GM19452 (cell line): ENCODE measurements around the gene SCO1.
"Not testable (repeated sequence)": the region's sequence is repeated elsewhere in the genome, so short reads cannot be mapped to it uniquely, and the experiment has no call there.

Experiments
- ATAC-seq: cut with Tn5 transposase; IDR thresholded peaks from one replicate; pipeline ENCODE4 v1.9.1; 2021; ENCODE audit not compliant: unreplicated experiment

SCO1 gene

DNA sequence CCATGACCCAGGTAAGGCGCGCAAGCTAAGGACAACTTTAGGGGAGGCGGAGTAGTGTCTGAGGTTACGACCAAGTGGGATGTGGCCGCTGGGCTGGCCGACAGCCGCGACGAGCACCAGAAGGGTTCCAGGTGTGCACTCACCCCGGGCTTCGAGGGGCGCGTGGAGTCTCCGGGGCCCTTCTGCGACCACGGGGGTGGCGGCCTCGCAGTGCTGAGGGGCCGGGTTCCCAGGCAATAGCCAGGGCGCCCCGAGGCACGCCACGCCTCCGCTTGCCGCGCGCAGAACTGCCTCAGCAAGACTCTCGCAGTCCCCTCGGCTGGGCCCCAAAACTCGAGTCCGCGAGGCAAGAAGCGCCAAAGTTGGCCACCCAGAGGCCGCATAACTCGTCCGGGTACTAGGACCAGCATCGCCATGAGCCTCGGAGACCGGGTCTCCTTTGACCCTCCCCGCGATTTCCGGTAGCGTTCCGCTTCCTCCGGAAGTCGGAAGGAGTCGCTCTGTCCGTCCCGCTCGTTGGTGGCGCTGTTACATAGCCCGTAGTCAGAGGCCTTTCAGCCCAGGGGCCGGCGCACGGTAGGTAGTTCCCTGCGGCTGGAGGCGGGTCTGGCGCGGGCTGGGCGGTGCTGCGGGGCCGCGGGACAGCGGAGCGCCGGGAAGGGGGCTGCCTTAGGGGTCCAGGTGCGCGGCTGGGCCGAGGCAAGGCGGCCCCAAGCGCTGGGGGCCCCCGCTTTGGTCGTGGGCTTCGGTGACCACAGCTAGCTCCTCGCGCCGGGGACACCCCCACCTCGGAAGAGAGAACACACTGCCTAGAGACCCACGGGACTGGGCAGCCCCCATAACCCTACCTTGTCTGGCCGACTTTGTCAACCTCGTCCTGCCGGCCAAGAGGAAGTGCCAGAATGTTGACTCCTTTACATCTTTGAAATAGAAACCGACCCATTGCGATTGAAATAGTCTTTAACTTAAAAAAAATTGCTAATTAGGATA lies at the start of gene SCO1, which contains the start of gene ADPRM:
Gene SCO1 (minus strand): TSS at position 442 of the 990 bp plus-strand sequence. CDS start 26 bp downstream, at position 416.
Gene ADPRM (plus strand): TSS at position 503 of the 990 bp plus-strand sequence. CDS start 7,333 bp downstream, outside the sequence.
- peak; percentile 92 for ATAC-seq

DNA sequence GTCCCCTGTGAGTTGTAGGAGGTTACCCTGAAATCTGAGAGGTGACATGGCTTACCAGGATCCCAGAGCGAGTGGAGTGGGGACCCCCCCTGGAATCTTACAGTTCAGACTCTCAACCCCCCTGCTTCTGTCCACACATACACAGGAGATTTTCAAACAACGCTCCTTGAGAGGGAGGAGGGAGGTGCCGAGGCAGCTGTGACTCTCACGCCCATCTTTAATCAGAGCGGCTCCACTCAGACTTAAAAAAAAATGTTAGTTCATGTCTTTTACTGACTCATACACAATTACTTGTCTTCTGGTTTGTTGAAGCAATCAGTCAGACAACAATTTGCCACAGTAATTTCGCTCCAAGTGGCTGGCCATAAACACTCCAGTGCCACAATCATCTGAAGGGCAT lies 47.9 kb upstream of the SCO1 start:
- ATAC-seq = no peak

GRCh38 chr17:10744501-10745000 lies 47.2 kb upstream of the SCO1 start:
- ATAC-seq = no peak

GRCh38 chr17:10743316-10744009 lies 46.1 kb upstream of the SCO1 start:
- ATAC-seq = no peak

DNA sequence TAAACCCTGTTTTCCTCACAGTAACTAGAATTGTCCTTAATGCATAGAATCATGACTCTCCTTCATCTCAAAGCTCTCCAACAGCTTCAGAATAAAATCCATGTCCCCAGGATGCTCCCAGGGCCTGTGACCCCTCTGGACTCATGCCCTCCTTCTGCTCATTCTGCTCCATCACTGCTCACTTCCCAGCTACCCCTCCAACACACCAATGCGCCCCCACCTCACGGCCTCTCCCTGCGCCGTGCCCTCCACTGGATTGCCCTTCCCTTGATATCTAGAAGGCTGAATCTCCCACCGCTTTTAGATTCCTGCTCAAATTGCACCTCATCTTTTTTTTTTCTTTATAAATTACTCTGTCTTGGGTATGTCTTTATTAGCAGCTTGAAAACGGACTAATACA lies 45.1 kb upstream of the SCO1 start:
- ATAC-seq = no peak

GRCh38 chr17:10741416-10742135 lies 44.2 kb upstream of the SCO1 start:
- no peak for ATAC-seq

DNA sequence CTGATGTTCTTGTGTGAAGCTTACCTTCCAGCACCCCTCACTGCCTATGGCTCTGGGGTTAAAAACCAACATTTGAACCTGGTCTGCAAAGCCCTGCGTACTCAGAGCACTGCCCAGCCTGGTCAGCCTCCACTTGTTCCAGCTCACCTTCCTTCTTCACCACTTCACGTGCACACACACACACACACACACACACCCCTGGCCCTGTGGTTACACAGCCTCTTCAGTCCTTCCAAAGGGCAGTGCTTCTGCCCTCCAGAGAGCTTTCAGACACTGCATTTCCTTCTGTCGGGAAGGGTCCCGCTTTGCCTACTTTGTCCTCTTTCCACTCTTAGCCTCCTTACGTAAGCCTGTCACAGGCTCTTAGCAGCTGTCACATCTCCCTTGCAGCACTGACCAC lies 42.1 kb upstream of the SCO1 start:
- ATAC-seq = no peak

- no peak for ATAC-seq
Observed at GRCh38 chr17:10738521-10739258, 41.4 kb upstream of the SCO1 start.

- no peak for ATAC-seq
Observed at GRCh38 chr17:10737736-10738135, 40.4 kb upstream of the SCO1 start.

DNA sequence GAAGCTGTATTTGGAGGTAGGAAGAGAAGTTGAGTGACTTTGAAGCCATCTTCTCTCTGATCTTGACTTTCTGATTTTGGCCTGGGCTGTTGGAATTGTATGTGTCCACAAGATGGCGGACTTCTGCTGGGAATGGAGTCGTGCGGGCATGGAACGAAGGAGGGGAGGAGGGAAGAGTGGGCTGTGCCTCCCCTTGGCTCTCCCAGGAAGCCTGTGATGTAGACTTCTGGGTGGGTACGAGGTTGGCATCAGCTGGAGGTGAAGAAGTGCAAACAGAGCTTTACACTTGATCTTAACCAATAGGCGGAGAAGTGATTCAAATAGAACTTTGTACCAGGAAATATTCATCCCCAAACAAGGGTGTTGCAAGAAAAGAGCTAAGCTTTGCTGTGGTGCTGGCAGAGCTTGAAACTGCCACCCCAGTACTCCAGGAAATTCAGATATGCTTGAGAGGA lies 39.9 kb upstream of the SCO1 start:
- no peak for ATAC-seq

DNA sequence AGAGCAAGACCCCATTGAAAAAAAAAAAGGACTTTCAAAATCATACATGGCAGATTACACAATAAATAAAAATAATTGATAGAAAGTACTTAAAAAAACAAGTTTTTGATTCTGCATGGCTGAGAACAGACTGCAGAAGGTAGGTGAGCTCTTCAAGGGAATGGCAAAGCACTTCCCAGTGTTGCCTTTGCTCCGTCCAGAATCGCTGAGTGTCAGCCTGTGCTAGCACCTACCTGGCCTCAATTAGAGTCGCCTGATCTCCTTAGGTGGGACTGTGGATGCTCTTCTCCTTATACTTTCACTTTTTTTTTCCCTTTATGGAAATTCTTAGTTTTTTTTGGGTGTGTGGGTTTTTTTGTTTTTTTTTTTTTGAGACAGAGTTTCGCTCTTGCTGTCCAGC lies 38.5 kb upstream of the SCO1 start:
- no peak for ATAC-seq

DNA sequence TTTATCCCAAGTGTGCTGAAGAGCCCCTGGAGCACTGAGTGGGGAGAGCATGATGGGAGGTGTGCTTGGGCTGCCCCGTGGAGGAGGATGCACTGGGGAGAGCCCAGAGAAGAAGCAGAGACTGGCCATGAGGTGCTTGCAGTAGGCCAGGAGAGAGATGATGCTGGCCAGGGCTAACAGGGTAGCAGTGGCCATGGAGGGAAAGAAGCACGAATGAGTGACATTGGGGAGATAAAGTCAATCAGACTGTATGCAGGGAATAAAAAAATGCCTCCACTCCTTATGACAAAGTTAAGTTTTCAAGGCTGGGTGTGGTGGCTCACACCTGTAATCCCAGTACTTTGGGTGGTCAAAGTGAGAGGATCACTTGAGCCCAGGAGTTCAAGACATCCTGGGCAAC lies 37.9 kb upstream of the SCO1 start:
- no peak for ATAC-seq

- no peak for ATAC-seq
Observed at GRCh38 chr17:10733666-10734065, 36.3 kb upstream of the SCO1 start.

GRCh38 chr17:10732121-10732520 lies 34.8 kb upstream of the SCO1 start:
- not testable (repeated sequence) for ATAC-seq

GRCh38 chr17:10731408-10731879 lies 34.1 kb upstream of the SCO1 start:
- no peak for ATAC-seq

- ATAC-seq = not testable (repeated sequence)
Observed at GRCh38 chr17:10730247-10730646, 32.9 kb upstream of the SCO1 start.

- ATAC-seq = peak; percentile 81
Observed at GRCh38 chr17:10729334-10730193, 32.2 kb upstream of the SCO1 start, which contains the start of gene TMEM220. Gene TMEM220, minus strand, starts transcription at chr17:10730023. Its CDS starts 172 bp downstream, at chr17:10729851.

DNA sequence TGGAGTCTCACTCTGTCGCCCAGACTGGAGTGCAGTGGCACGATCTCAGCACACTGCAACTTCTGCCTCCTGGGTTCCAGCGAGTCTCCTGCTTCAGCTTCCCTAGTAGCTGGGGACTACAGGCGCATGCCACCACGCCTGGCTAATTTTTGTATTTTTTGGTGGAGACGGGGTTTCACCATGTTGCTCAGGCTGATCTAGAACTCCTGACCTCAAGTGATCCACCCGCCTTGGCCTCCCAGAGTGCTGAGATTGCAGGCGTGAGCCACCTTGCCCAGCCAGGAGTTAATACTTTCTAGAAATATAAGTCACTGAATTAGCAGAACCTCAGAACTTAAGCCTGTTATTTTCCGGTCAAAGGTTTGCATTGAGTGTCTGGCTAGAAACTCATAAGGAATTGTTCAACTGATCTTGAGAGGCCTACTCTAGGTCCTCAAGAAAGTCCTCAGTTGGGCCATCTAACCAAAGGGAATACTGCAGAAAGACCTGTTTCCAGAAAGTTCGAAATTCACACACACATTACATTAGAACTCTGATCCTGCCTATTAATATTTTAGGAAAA lies 31.1 kb upstream of the SCO1 start:
- ATAC-seq = no peak

DNA sequence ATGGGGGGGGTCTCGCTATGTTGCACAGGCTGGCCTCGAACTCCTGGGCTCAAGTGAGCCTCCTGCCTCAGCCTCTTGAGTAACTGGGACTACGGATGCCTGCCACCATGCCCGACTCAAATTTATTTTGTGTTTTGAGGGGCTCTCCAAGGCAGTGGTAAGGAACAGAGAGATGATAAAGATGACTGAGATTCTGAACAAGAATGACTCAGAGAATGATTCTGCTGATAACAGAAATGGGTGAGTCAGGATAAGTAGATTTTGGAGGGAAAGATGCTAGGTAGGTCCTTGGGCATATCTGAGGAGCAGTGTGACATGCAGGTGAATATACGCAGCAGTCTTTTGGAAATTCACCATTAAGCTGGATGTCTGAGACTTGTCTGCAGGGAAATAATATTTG lies 29.9 kb upstream of the SCO1 start:
- ATAC-seq = no peak
